AG04450 (cell line): ENCODE data around the gene SLC2A11. TPM values are rescaled to one million over a fixed set of nuclear protein-coding genes. Genes with fewer than 3 reads are reported as not detected.

Experiments
- CTCF ChIA-PET: fragments of 300-600, 350-600 bp; formaldehyde crosslinking; extraction: SDS; loops from one replicate; lab custom pipeline; 2022; ENCODE audit warnings: antibody characterized with exemption, inconsistent platforms; lab: Charles Lee
- POLR2A ChIA-PET: fragments of 350-600 bp; formaldehyde crosslinking; extraction: SDS; loops from one replicate; lab custom pipeline; 2021; ENCODE audit warnings: antibody characterized with exemption, inconsistent platforms; lab: Yijun Ruan, JAX
- DNase-seq: peaks from one replicate; pipeline ENCODE4 v3.0.0-alpha.2; 2011; ENCODE audit warnings: low read depth, low spot score
- H3K27ac ChIP-seq: one replicate; pipeline ENCODE4 v1.5.1; 2012; ENCODE audit warnings: low read depth, low read length, control low read depth
- H3K27me3 ChIP-seq: one replicate; pipeline ENCODE4 v1.6.0; 2012; ENCODE audit warnings: low read length; ENCODE audit not compliant: control insufficient read depth, insufficient read depth
- H3K4me3 ChIP-seq: 2 replicates; pipeline ENCODE4 v1.5.1; 2011; ENCODE audit warnings: mild to moderate bottlenecking, low read depth, low read length, control low read depth
- H3K9me3 ChIP-seq: 2 replicates; pipeline ENCODE4 v1.5.1; 2012; ENCODE audit warnings: low read length; ENCODE audit not compliant: control insufficient read depth, insufficient read depth
- polyA plus RNA-seq: library from polyadenylated mRNA; depleted of rRNA; stranded (reverse); fragments of >200 nt; gene quantifications from 2 replicates; pipeline ENCODE4 v1.2.3, GENCODE V29; 2011
- TF ChIP-seq, protein P1 (sequence below): IDR thresholded peaks from 2 replicates; pipeline ENCODE4 v1.5.1; 2011; ENCODE audit warnings: low read depth, low read length, control low read depth, inconsistent platforms

The SLC2A11 gene
- polyA plus RNA-seq, 1 experiment = 7.5 TPM

DNA sequence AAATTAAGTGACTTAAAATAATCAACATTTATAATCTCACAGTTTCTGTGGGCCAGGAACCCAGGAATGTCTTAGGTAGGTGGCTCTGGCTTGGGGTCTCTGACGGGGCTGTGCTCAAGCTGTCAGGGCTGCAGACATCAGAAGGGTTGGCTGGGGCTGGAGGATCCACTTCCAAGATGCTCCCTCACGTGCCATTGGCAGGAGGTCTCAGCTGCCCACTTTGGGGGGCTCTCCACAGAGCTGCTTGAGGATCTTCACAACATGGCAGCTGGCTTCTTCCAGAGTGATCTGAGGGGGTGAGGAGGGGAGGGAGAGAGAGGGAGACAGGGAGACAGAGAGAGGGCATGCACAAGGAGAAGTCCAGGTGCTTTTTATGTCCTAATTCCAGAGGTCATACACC, 18.1 kb downstream of the SLC2A11 start:
- no peak for DNase-seq
- Histone ChIP-seq H3K27me3 (no peaks in the 10 kb centered on the region), H3K9me3 (no peaks in the 10 kb centered on the region; the same call in 1 of the 2 replicates), H3K4me3 (no peak overlapping the region), H3K27ac (no peak overlapping the region)
- TF ChIP-seq, protein P1, sequence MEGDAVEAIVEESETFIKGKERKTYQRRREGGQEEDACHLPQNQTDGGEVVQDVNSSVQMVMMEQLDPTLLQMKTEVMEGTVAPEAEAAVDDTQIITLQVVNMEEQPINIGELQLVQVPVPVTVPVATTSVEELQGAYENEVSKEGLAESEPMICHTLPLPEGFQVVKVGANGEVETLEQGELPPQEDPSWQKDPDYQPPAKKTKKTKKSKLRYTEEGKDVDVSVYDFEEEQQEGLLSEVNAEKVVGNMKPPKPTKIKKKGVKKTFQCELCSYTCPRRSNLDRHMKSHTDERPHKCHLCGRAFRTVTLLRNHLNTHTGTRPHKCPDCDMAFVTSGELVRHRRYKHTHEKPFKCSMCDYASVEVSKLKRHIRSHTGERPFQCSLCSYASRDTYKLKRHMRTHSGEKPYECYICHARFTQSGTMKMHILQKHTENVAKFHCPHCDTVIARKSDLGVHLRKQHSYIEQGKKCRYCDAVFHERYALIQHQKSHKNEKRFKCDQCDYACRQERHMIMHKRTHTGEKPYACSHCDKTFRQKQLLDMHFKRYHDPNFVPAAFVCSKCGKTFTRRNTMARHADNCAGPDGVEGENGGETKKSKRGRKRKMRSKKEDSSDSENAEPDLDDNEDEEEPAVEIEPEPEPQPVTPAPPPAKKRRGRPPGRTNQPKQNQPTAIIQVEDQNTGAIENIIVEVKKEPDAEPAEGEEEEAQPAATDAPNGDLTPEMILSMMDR = no peak
- POLR2A ChIA-PET = interaction anchor here (1.5 kb wide), 1 partner anchor 19 kb away, joined by 3 read pairs; the partner anchor contains the start of gene MIF
- CTCF ChIA-PET = no interaction called here

GRCh38 chr22:23877566-23877965, 19.9 kb downstream of the SLC2A11 start:
- DNase-seq = no peak
- no peak overlapping the region for H3K4me3 ChIP-seq
- no peak overlapping the region for H3K27ac ChIP-seq
- no peaks in the 10 kb centered on the region for H3K27me3 ChIP-seq
- CTCF ChIA-PET = no interaction called here
- TF ChIP-seq, protein P1 = no peak
- H3K9me3 ChIP-seq = no peaks in the 10 kb centered on the region; the same call in 1 of the 2 replicates
- POLR2A ChIA-PET = no interaction called here

DNA sequence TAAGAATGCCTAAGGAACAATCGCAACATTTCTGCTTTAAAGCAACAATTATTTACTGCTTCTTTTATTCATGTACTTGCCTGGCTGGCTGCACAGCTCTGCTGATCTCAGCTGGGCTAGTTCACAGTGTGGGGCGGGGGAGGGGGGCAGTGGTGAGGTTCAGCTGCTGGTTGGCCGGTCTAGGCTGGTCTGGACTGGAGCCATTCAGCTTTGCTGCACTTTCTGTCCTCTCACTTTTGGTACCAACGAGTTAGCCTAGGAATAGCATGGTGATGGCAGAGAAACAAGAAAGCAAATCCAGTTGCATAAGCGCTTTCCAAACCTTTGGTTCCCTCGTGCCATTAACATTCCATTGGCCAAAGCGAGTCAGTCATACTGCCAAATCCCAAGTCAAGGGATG, 20.5 kb downstream of the SLC2A11 start:
- Histone ChIP-seq H3K4me3 (no peak overlapping the region), H3K27me3 (no peaks in the 10 kb centered on the region), H3K27ac (no peak overlapping the region), H3K9me3 (no peaks in the 10 kb centered on the region; the same call in 1 of the 2 replicates)
- TF ChIP-seq, protein P1 = no peak
- DNase-seq = no peak
- ChIA-PET POLR2A (no interaction called here), CTCF (no interaction called here)

GRCh38 chr22:23882370-23882769, 24.7 kb downstream of the SLC2A11 start:
- Histone ChIP-seq H3K9me3 (no peaks in the 10 kb centered on the region; the same call in none of the 2 replicates), H3K27ac (no peak overlapping the region), H3K4me3 (no peak overlapping the region), H3K27me3 (no peaks in the 10 kb centered on the region)
- DNase-seq = no peak
- TF ChIP-seq, protein P1 = no peak
- POLR2A ChIA-PET = no interaction called here
- CTCF ChIA-PET = interaction anchor here (1.9 kb wide), 1 partner anchor 33 kb away, joined by 6 read pairs; no protein-coding TSS in a partner anchor

GRCh38 chr22:23883658-23884057, 26.0 kb downstream of the SLC2A11 start:
- ChIA-PET CTCF (interaction anchor here (1.9 kb wide), 1 partner anchor 34 kb away, joined by 6 read pairs; no protein-coding TSS in a partner anchor), POLR2A (no interaction called here)
- no peaks in the 10 kb centered on the region for H3K27me3 ChIP-seq
- no peaks in the 10 kb centered on the region; the same call in none of the 2 replicates for H3K9me3 ChIP-seq
- H3K4me3 ChIP-seq = no peak overlapping the region
- TF ChIP-seq, protein P1 = no peak
- DNase-seq = no peak
- H3K27ac ChIP-seq = no peak overlapping the region
